NCI-H446 (cell line): Measurements from ENCODE around the gene FOXJ3.
"Not testable (repeated sequence)": the region's sequence is repeated elsewhere in the genome, so short reads cannot be mapped to it uniquely, and the experiment has no call there.

Experiments used
- DNase-seq, 2 experiments: peaks; one replicate each; lab custom pipeline; 2025; lab: John Stamatoyannopoulos, UW

FOXJ3 gene

DNA sequence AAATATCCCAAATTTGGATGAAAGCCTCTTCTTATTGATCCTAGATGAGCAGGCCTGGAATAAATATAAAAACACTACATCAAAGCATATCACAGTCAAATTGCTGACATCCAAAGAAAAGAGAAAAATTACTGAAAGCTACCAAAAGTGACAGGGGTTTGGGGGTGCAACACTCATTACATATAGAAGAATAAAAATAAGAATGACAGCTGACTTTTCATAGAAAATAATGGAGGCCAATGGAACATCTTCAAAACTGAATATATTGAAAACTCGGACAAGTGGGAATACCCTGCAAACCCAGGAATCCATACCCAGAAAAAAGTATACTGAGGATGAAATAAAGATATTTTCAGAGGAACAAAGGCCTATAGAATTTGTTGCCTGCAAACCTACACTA is 84.0 kb downstream of the FOXJ3 start:
- no peak for DNase-seq

DNA sequence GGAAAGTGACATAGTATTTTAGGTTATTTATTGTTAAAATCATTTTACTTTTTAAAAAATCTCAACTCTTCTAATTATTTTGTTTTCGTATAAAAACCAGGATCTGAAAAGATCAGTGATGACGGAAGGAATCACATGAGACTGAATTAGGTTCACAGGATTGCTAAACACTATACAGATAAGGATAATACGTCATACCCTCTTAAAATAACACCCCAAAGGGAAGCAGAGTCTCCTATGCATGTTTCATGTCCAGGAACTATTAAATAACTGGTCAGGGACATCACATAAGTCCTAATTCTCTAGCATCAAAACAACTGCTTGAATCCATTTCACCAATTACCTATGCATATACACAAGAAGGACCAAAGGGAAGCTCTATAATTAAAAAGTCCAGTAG is 84.9 kb downstream of the FOXJ3 start:
- no peak for DNase-seq

DNA sequence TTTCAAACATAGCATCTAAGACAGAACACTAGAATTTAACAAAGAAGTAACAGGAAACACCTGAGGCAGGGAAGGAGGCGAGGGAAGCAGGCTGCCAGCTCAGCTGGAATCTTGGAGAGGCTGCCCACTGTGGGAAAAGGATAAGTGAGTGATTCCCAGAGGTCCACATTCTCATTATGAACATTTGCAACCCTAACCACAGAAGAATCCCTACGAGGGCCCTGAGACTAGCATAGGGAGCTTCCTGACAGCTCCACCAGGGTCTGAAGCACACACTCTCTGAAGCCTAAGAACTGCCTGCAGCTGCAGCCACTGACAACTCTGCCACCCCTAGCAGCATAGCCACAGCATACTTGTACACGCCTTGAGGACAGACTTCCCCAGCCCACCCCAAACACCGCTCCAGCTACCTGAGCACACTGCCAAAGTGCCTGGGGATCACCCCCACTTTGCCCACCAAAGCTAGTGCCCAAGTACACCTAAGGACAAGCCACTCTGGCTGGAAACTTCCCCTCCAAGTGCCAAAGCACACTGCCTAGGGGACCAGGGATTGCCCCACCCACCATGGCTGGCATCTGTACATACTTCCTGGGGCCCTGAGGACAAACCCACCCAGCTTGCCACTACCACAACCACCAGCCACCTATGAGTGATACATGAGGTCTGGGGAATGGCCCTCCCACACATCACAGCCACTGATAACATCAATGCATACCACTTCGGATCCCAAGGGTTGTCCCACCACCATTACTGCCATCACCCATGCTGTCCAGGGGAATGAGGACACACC is 93.9 kb downstream of the FOXJ3 start:
- DNase-seq, result no peak

DNA sequence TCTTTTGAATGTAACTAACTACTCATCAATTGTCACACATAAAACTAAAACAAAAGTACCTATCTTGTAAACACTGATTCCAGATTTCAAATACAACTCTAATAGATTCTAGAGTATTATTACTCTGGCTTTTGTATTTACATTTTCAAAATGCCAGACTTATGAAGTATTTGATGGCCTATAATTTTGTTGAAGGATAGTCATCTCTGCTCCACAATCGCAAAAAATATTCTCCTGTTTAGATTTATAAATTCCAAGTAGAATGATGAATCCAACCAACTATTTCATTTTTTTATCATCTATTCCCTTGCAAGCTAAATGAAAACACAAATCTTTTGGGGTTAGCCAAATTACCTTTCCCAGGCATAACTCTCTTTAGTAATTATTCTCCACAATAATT is 95.5 kb downstream of the FOXJ3 start:
- no peak for DNase-seq

DNA sequence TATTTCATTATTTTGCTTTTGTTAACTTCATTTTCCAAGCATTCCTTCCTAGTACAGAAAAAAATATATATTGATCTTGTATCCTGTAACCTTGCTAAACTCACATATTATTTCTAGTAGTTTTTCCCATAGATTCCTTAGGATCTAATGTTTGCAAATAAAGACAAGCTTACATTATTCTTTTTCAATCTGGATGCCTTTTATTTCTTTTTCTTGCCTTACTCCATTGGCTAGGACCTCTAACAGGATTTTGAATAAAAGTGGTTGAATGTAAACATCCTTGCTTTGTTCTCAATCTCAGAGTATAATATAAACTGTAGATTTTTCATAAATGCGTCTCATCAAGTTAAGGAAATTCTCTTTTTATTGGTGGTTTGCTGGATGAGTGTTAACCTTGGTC is 96.0 kb downstream of the FOXJ3 start:
- DNase-seq, result no peak

DNA sequence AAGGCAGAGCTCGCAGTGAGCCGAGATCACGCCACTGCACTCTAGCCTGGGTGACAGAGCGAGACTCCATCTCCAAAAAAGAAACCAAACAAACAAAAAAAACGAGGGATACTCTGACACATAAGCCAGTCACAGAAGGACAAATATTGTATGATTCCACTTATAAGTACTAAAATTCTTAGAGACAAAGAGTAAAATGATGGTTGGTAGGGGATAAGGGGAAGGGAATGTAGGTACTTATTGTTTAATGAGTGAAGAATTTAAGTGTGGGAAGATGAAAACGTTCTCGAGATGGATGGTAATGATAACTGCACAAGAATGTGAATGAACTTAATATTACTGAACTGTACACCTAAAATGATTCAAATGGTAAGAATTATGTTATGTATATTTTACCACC is 103.8 kb downstream of the FOXJ3 start:
- no peak for DNase-seq

DNA sequence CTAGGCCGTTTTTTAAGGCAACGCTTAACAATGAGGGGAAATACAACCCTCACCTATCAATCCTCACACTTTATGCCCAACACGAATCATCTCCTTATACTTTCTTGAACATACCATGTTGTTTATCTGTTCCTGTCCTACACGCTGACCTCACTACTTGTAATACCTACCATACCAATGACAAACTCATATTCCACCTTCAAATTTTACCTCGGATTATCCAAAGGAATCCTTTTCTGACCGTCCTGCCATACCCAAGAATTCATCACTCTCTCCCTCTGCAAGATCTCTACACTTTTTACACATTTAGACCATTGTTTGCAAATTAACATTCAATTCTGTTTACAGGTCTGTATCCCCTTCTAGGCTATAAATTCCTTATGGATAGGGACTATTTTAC is 106.1 kb downstream of the FOXJ3 start:
- no peak for DNase-seq

DNA sequence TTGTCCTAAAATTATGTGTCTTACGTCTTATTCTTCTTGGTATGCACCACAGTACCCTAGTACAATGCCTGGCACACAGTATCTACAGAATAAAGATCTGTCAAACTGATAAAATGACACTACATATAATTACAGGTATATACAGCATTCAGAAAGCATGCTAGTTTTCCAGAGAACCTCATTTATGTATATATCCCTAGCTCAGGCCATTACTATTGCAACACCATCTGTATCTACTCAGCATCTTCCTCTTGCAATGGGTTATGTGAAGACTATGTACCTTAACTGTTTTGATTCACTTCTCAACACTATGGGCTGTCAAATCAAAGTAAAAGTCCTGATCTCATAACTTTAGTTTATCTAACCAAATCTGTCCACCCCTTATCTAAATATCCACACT is 112.0 kb downstream of the FOXJ3 start:
- no peak for DNase-seq

DNA sequence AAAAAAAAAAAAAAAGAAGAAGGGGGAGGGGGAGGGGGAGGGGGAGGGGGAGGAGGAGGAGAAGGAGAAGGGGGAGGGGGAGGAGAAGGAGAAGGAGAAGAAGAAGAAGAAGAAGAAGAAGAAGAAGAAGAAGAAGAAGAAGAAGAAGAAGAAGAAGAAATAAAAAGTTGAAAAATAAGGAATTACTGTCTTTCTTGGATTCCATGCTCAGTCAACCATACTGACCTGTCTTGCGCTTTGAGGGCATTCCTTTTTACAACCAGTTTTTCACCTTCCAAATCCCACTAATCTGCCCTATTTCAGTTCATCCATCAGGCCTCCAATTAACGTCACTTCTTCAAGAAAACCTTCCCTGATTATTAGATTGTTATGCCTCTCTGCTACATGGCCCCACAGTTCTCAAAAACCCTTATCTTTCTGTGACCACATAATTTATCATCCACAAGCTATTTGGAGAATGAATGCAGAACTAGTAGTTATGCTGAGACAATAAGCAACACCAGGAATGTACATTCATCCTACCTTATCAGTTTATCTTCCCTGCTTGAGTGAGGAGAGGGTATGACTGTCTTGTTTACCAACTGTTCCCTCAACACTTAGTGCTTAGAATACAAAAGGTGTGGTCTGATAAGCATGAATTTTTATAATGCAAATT is 113.0 kb downstream of the FOXJ3 start:
- DNase-seq, result no peak

DNA sequence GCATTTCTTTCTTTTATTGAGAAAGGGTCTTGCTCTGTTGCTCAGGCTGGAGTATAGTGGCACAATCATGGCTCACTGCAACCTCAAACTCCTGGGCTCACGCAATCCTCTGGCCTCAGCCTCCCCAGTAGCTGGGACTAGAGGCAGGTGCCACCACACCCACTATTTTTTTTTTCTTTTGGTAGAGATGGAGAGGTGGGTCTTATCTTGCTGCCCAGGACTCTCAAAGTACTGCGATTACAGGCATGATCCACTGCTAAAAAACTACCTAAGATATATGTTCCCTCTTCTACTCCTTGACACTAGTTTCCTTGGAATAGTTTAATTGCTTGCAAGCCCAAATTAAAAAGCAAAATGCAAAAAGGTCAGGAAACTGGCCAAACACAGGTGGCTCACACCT is 113.6 kb downstream of the FOXJ3 start:
- no peak for DNase-seq

DNA sequence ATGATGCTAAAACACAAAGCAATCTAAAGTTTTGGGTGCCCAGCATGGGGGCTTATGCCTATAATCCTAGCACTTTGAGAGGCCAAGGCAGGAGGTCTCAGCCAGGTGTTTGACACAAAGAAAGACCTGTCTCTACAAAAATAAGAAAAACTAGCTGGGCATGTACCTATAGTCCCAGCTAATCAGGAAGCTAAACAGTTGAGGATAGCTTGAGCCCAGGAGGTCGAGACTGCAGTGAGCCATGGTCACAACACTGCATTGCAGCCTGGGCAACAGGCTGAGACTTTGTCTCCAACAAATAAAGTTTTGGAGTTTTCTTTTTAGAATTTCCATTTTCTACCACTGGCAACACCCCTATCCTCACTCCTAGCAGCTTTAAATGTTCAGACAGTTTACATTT is 115.4 kb downstream of the FOXJ3 start:
- DNase-seq, result no peak

DNA sequence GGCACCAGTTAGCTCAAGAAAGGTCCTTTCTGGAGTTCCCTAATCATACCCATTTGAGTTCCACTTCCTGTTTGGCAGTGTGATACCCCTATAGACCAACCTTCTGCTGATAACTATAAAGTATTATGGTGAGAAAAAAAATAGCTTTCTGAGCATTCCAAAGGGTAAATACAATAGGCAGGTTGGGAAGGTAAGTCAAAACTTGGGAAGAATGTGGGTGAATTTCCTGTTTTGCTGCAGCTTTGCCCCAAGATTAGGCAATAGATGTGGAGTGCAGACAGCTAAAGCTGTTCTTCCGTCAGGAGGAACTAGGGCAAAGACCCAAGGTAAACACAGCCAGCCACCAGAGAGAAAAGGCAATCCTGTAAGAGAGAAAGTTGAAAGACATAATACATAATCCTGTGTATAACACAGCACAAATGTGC is 120.6 kb downstream of the FOXJ3 start:
- peak; percentile 54 to 64 for DNase-seq

DNA sequence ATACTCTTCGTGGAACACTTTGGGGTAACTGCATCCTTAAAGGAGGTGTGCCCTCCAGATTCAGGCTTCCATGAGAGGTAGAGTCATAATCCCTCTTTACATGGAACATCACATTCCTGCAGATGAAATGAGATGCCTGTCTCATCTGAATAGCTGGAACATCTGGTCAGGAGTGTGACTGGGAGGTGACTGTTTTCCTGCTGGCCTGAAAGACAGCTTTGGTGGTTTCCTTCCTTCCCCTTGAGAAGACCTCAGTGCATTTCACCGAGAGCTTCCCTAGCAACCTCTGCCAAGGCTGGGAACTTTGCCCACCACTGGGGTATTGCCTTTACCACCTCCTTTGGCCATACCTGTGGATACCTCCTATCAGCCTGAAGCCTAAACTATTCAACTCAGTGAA is 123.8 kb downstream of the FOXJ3 start:
- DNase-seq, result no peak

DNA sequence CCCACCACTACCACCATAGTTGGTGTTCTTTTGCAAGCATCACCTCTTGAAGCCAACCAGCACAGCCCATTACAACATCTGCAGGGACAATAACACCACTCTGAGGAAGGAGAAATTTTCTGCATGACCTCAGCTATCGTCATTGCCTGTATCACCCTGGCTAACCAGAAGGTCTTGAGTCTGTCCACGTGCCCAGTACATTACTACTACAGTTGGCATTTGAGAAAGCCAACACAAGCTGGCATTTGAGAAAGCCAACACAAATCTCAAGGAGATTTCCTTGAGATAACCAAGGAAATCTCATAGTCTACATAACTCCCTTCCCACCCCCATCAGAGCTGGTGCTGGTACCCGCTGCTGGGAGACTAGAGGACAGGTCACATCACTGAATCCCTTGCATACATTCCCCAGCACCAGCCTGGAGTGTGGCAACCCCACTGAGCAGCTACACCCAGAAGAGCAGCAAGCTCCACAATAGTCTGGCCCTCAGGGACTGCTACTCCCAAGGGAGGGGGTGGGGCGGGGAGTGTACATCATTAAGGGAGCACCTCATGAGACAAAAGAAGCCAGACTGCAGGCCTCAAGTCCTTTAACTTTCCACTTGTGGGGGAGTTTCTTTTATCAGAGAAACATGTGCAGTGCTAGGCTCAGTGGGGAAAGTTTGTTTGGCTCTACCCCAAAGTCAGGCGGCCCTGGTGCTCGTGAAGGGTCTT is 124.5 kb downstream of the FOXJ3 start:
- DNase-seq, result no peak

DNA sequence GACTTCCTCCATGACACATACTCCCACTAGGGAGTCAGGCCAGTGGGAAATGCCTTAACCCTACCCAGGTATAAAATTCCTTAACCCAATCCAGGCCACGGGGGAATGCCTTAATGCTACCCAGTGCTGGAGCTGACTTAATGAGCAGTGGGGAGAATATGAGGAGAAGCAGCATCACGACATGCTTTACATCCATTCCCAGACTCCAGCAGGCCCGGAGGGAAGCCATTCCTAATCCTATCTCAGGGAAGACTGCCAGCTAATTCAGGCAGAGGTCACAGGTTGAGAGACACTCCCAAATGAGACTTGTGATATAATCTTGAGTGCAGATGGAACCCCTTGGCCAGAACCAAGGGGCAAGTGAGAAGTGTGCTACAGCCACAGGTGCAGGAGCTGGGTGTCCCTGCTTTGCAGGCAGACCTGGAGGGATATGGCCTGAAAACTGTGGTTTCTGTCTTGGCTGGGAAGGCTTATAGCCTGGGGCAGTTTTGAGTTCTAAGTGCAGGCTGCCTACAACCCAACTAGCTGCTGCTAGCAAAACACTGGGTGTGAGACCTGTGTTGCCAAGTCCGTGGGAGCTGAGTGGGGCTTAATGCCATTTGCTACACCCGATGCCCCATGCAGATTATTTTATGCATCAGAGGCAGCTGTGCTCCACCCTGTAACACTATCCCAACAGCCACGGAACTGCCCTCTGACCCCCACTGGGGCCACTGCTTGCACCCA is 125.3 kb downstream of the FOXJ3 start:
- DNase-seq, result no peak

DNA sequence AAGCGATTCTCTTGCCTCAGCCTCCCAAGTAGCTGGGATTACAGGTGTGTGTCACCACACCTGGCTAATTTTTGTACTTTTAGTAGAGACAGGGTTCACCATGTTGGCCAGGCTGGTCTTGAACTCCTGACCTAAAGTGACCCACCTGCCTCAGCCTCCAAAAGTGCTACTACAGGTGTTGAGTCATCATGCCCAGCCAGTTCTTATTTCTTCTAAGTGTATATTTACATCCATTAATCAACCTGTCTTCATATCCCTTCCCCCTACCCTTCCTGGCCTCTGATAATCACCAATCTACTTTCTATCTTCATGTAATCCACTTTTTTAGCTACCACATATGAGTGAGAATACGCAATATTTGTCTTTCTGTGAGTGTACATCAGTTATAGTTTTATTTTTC is 128.1 kb downstream of the FOXJ3 start:
- DNase-seq, result not testable (repeated sequence)

DNA sequence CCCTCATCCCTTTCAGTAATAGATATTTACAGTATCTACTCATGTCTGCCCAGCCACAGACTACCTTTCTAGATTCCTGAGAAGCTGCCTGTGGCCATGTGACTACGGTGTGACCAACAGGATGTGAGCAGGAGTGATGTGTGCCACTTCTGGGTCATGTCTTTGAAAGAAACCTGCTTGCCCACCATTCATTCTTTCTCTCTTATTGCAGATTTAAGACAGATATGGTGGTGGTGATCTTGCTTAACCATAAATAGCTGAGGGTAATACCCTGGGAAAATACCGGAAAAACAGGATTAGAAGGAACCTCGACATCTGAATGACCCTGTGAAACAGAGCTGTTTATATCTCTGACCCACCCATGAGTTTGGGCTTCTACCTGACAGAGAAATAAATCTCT is 128.9 kb downstream of the FOXJ3 start:
- DNase-seq, result no peak

DNA sequence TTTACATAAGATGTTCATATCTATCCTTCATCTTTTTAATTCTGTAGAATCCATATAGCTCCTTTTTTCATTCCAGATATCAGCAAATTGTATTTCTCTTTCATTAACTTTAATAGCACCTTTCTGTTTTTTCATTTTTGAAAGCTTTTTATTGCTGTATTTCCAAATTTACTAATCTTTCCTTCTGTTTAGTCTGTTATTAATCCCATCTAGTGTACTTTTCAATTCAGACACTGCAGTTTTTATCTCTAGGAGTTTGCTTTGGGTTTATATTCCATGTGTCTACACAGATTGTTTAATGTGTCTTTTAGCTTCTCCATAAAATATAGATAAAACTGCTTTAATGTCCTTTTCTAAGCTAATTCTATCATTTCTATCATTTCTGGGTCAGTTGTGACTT is 133.0 kb downstream of the FOXJ3 start:
- DNase-seq, result no peak

DNA sequence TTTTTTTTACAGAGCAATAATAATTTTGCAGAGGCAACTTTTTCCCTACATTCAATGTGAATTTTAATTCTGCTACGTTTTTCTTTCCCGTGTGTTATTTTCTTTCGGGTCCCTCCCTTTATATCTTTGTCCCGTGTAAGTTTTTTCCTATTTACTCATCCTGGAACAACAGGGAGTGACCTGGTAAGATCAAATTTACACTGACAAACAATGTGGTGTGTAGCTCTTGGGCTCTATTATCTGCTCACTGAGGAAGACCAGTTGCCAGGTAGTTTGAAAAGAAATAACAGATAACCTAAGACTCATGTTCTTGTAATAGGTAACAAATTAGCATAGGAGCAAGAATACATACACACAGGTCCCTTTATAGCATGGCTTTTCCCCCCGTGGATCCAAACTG is 136.8 kb downstream of the FOXJ3 start:
- no peak for DNase-seq

DNA sequence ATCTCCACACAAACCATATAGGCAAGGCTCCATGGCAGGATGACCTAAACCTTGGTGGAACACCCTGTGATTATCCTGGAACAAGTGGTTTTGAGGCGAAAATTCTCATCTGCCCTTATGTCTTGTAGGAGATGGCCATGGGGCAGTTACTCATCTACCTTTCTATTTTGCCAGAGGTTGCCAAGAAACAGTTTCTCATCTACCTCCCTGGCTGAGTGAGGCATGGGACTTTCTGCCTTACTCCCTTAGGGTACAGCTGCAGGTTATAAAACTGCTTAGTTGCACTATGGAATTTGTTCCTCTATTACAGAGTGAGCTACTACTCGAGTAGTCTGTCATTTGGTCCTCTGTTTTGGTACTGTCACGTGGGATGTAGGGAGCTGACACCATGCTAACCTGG is 139.2 kb downstream of the FOXJ3 start:
- DNase-seq, result no peak

DNA sequence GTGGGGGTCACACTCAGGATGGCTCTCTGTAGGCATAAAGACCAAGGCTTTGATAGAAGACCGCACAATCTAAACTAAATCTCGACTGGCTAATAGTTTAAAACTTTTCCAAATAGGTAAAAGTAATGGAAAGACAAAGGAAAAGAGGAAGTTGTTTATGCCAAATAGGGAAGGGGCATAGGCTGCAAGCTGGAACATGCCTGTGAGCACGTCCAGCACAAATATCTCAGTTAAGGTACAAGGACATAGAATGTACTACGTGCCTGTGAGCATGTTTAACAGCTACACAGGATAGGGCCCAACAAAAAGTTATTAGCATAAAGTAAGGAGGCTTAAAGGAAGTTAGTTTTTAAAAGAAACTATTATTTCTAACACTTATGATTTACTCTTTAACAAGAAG is 142.9 kb downstream of the FOXJ3 start:
- no peak for DNase-seq

DNA sequence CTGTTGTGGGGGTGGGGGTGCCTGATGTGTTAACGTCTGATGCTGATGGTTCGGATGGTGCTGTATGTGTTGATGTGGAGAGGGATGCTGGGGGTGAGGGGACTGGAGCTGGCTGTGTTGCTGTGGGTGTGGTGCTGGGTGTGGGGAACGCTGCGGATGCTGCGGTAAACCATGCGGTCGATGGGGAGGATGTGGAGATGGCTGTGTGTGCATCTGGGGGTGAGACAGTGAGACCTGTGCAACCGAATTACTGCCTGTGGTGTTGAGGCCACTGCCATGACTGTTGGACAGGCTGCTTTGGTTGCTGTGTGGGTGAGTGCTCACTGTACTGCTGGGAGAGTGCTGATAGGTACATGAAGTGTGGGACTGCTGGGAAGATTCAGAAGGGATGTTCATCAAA is 143.7 kb downstream of the FOXJ3 start:
- DNase-seq, result no peak
